Osteoblast (primary cell): ENCODE results near the gene NPIPA1. TPM values are rescaled to one million over a fixed set of nuclear protein-coding genes. Genes with fewer than 3 reads are reported as not detected.
"Not testable (repeated sequence)": the region's sequence is repeated elsewhere in the genome, so short reads cannot be mapped to it uniquely, and the experiment has no call there.

Source experiments
- DNase-seq: peaks from one replicate; pipeline ENCODE4 v3.0.0; 2011; ENCODE audit warnings: low spot score, mixed read lengths; ENCODE audit not compliant: insufficient read length; ENCODE audit errors: missing footprints
- H2AFZ ChIP-seq: 2 replicates; pipeline ENCODE4 v1.6.0; 2011; ENCODE audit warnings: mild to moderate bottlenecking, low read length
- H3K27ac ChIP-seq: 2 replicates; pipeline ENCODE4 v1.5.1; 2011; ENCODE audit warnings: mild to moderate bottlenecking, low read depth, low read length, moderate library complexity
- H3K27me3 ChIP-seq: 2 replicates; pipeline ENCODE4 v1.6.0; 2012; ENCODE audit warnings: mild to moderate bottlenecking, control low read depth, inconsistent platforms, low read length, moderate library complexity; ENCODE audit not compliant: insufficient read depth
- H3K36me3 ChIP-seq: 2 replicates; pipeline ENCODE4 v1.5.1; 2011; ENCODE audit warnings: mild to moderate bottlenecking, low read length, control low read depth, moderate library complexity; ENCODE audit not compliant: insufficient read depth
- H3K4me1 ChIP-seq: 2 replicates; pipeline ENCODE4 v1.5.1; 2011; ENCODE audit warnings: mild to moderate bottlenecking, low read length, control low read depth, moderate library complexity; ENCODE audit not compliant: insufficient read depth
- H3K4me2 ChIP-seq: 2 replicates; pipeline ENCODE4 v1.6.0; 2011; ENCODE audit warnings: mild to moderate bottlenecking, low read length; ENCODE audit not compliant: insufficient read depth
- H3K4me3 ChIP-seq: fragments of 200-600 bp; sonication (generic); 3 replicates; pipeline ENCODE4 v1.5.1; 2012; ENCODE audit warnings: mild to moderate bottlenecking, low read length, inconsistent platforms; ENCODE audit not compliant: insufficient read depth
- H3K79me2 ChIP-seq: 2 replicates; pipeline ENCODE4 v1.6.0; 2012; ENCODE audit warnings: mild to moderate bottlenecking, low read length, control low read depth, inconsistent platforms; ENCODE audit not compliant: insufficient read depth
- H3K9me3 ChIP-seq: 2 replicates; pipeline ENCODE4 v1.5.1; 2011; ENCODE audit warnings: low read depth, low read length, control low read depth
- H4K20me1 ChIP-seq: 2 replicates; pipeline ENCODE4 v1.6.0; 2012; ENCODE audit warnings: mild to moderate bottlenecking, low read length, control low read depth; ENCODE audit not compliant: insufficient read depth
- total RNA-seq: library from RNA; depleted of rRNA; stranded (reverse); fragments of >200 nt; gene quantifications from 2 replicates; pipeline ENCODE4 v1.2.3, GENCODE V29; 2012

Gene NPIPA1
- total RNA-seq, 1 donor, result 52.1 TPM

DNA sequence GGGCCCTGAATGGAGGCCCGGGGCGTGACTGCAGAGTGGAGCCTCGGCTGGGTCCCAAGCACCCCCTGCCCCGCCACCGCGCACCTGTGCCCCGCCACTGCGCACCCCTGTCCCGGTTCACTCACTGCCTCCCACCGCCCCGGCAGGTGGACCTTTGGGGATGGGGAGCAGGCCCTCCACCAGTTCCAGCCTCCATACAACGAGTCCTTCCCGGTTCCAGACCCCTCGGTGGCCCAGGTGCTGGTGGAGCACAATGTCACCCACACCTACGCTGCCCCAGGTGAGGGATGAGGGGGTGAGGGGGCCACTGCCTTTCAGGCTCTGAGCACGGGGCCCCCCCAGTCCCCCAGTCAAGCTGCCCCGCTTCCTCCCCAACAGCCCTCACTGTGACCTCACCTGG lies 12.9 kb upstream of the NPIPA1 start:
- H4K20me1 ChIP-seq, DNase-seq, H3K4me1 ChIP-seq, H3K36me3 ChIP-seq, H2AFZ ChIP-seq, H3K4me2 ChIP-seq, H3K27me3 ChIP-seq, H3K4me3 ChIP-seq, H3K79me2 ChIP-seq, H3K27ac ChIP-seq, H3K9me3 ChIP-seq: not testable (repeated sequence)

DNA sequence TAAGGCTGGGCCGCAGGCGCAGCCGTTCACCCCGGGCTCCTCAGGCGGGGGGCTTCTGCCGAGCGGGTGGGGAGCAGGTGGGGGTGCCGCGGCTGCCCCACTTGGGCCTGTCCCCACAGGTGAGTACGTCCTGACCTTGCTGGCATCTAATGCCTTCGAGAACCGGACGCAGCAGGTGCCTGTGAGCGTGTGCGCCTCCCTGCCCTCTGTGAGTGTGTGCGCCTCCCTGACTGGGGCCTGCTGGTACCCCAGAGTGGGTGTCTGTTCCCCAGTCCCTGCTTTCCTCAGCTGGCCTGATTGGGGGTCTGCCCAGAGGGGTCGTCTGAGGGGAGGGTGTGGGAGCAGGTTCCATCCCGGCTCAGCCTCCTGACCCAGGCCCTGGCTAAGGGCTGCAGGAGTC lies 12.3 kb upstream of the NPIPA1 start:
- not testable (repeated sequence) for H3K36me3 ChIP-seq, DNase-seq, H3K4me1 ChIP-seq, H4K20me1 ChIP-seq, H3K9me3 ChIP-seq, H3K4me2 ChIP-seq, H3K79me2 ChIP-seq, H3K4me3 ChIP-seq, H2AFZ ChIP-seq, H3K27ac ChIP-seq, H3K27me3 ChIP-seq

DNA sequence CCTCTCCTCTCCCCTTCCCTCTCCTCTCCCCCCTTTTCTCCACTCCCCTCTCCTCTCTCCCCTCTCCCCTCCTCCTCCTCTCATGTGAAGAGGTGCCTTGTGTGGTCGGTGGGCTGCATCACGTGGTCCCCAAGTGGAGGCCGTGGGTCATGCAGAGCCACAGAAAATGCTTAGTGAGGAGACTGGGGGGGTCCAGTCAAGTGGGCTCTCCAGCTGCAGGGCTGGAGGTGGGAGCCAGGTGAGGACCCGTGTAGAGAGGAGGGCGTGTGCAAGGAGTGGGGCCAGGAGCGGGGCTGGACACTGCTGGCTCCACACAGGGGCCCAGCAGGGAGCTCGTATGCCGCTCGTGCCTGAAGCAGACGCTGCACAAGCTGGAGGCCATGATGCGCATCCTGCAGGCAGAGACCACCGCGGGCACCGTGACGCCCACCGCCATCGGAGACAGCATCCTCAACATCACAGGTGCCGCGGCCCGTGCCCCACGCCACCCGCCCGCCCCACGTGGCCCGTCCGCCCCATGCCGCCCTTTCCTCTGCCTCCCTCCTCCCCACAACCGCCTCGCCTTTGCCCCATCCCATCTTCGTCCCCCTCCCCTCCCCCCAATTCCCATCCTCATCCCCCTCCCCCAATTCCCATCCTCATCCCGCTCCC lies 9.1 kb upstream of the NPIPA1 start:
- H3K27me3 ChIP-seq, H3K36me3 ChIP-seq, H3K79me2 ChIP-seq, H3K27ac ChIP-seq, H4K20me1 ChIP-seq, H2AFZ ChIP-seq, H3K4me3 ChIP-seq, H3K9me3 ChIP-seq, H3K4me2 ChIP-seq, H3K4me1 ChIP-seq: not testable (repeated sequence)
- peak; percentile 71 for DNase-seq

DNA sequence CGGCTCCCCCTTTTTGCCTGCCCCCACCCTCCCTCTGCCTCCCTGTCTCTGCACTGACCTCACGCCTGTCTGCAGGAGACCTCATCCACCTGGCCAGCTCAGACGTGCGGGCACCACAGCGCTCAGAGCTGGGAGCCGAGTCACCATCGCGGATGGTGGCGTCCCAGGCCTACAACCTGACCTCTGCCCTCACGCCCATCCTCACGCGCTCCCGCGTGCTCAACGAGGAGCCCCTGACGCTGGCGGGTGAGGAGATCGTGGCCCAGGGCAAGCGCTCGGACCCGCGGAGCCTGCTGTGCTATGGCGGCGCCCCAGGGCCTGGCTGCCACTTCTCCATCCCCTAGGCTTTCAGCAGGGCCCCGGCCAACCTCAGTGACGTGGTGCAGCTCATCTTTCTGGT lies 8.1 kb upstream of the NPIPA1 start:
- not testable (repeated sequence) for H3K27ac ChIP-seq, H3K79me2 ChIP-seq, H3K4me3 ChIP-seq, H3K36me3 ChIP-seq, H4K20me1 ChIP-seq, H3K4me2 ChIP-seq, H2AFZ ChIP-seq, H3K27me3 ChIP-seq, H3K9me3 ChIP-seq, H3K4me1 ChIP-seq, DNase-seq

DNA sequence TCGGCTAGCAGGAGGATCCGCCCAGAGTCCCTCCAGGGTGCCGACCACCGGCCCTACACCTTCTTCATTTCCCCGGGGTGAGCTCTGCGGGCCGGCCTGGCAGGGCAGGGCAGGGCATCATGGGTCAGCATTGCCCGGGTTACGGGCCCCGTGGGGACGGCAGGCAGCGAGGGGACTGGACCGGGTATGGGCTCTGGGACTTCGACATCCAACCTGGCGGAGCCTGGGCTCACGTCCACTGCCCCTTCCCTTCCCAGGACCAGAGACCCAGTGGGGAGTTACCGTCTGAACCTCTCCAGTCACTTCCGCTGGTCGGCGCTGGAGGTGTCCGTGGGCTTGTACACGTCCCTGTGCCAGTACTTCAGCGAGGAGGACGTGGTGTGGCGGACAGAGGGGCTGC lies 7.0 kb upstream of the NPIPA1 start:
- H2AFZ ChIP-seq, H3K79me2 ChIP-seq, H3K9me3 ChIP-seq, H3K27ac ChIP-seq, H3K4me1 ChIP-seq, H3K27me3 ChIP-seq, H3K36me3 ChIP-seq, H3K4me2 ChIP-seq, H4K20me1 ChIP-seq, DNase-seq, H3K4me3 ChIP-seq: not testable (repeated sequence)

DNA sequence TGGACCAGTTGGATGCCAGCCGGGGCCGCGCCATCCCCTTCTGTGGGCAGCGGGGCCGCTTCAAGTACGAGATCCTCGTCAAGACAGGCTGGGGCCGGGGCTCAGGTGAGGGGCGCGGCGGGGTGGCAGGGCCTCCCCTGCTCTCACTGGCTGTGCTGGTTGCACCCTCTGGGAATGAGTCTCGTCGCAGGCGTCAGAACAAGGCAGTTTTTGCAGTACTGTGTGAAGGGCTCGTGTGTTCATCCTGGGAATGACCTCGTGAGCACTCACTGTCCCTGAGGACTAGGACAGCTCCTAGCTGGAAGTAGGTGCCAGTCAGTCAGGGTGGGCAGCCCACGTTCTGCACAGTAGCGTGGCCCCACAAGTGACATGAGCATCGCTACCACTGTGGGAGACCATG lies 6.3 kb upstream of the NPIPA1 start:
- H3K4me1 ChIP-seq, H3K36me3 ChIP-seq, H3K9me3 ChIP-seq, H3K27me3 ChIP-seq, DNase-seq, H3K27ac ChIP-seq, H4K20me1 ChIP-seq, H3K79me2 ChIP-seq, H3K4me3 ChIP-seq, H2AFZ ChIP-seq, H3K4me2 ChIP-seq: not testable (repeated sequence)

DNA sequence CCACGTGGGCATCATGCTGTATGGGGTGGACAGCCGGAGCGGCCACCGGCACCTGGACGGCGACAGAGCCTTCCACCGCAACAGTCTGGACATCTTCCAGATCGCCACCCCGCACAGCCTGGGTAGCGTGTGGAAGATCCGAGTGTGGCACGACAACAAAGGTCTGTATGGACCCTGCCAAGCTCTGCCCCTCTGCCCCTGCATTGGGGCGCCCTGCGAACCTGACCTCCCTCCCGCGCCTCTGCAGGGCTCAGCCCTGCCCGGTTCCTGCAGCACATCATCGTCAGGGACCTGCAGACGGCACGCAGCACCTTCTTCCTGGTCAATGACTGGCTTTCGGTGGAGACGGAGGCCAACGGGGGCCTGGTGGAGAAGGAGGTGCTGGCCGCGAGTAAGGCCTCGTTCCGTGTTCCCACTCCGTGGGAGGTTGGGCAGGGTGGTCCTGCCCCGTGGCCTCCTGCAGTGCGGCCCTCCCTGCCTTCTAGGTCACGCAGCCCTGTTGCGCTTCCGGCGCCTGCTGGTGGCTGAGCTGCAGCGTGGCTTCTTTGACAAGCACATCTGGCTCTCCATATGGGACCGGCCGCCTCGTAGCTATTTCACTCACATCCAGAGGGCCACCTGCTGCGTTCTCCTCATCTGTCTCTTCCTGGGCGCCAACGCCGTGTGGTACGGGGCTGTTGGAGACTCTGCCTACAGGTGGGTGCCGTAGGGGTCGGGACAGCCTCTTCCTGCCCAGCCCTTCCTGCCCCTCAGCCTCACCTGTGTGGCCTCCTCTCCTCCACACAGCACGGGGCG lies 4.5 kb upstream of the NPIPA1 start:
- H3K27ac ChIP-seq, H3K79me2 ChIP-seq, H3K9me3 ChIP-seq, H3K4me3 ChIP-seq, H4K20me1 ChIP-seq, H3K4me1 ChIP-seq, H3K36me3 ChIP-seq, H3K4me2 ChIP-seq, H2AFZ ChIP-seq, H3K27me3 ChIP-seq, DNase-seq: not testable (repeated sequence)

DNA sequence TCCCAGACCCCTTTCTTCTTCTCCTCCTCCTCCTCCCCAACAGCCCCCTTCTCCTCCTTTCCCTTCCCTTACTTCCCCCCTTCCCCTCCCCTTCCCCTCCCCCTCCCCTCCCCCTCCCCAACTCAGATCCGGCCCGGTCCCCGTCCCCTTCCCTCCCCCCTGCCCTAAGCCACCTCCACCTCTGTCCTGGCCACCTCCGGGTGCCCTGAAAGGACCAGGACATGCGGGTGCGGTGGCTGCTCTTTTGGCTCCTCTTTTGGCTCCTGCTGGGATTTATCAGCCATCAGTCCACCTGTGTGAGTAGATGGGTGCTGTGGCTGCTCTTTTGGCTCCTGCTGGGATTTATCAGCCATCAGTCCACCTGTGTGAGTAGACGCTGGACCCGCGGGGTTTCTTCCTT lies 751 bp downstream of the NPIPA1 start:
- H4K20me1 ChIP-seq, H3K27ac ChIP-seq, DNase-seq, H3K79me2 ChIP-seq, H2AFZ ChIP-seq, H3K36me3 ChIP-seq, H3K4me3 ChIP-seq, H3K4me2 ChIP-seq, H3K27me3 ChIP-seq, H3K9me3 ChIP-seq, H3K4me1 ChIP-seq: not testable (repeated sequence)

DNA sequence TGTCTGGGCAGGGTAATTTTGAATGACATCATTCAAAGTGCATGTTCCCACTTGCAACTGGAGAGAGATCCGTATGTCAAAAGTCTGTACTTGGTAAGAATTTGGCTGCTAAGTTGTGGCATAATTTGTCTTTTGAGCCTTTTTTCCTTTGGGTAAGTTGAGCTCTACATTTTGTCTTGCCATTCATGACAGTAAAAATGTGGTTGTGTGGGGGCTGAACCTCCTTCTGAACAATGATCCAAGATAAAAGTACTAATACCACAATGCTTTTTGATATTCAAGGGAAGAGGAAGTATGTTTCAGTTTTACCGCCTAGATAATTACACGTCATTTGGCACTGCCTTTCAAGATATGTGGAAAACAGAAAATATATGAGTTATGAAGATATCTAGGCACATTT lies 5.4 kb downstream of the NPIPA1 start:
- H3K27ac ChIP-seq, H4K20me1 ChIP-seq, H3K27me3 ChIP-seq, H3K4me1 ChIP-seq, H3K79me2 ChIP-seq, H3K36me3 ChIP-seq, DNase-seq, H3K4me3 ChIP-seq, H3K9me3 ChIP-seq, H3K4me2 ChIP-seq, H2AFZ ChIP-seq: not testable (repeated sequence)
